Measurements from ENCODE around the gene KAT6B. TPM values are rescaled to one million over a fixed set of nuclear protein-coding genes. Genes with fewer than 3 reads are reported as not detected.

KAT6B gene
- total RNA-seq, 1 experiment from 2014 or later: 14.9 TPM

DNA sequence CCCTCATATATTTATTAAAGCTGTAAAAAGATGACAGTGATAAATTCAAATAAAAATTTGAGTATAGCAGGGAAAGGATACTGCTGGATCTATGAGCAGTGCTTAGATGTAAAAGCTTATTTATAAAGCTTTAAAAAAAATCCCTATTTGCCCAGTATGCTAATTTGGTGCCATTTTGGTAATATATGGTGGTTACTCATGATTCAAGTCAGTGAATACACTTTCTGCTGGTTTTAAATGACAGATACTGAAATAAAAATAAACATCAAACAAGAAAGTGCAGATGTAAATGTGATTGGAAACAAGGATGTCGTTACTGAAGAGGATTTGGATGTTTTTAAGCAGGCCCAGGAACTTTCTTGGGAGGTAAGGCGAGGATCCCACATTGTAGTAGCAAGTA lies 150.7 kb downstream of the KAT6B start:
- Mint-ChIP-seq H3K36me3 (ENCODE audit: insufficient read depth, unreplicated experiment) (peaks cover 9% of the 10 kb centered on the region), H3K27ac (ENCODE audit: unreplicated experiment) (no peak overlapping the region), H3K4me3 (ENCODE audit: unreplicated experiment) (no peak overlapping the region), H3K27me3 (ENCODE audit: insufficient read depth, unreplicated experiment) (no peaks in the 10 kb centered on the region), H3K4me1 (ENCODE audit: low read depth, unreplicated experiment) (peaks cover 5% of the 10 kb centered on the region), H3K9me3 (ENCODE audit: unreplicated experiment) (no peaks in the 10 kb centered on the region)
- H3K27me3 ChIP-seq (replicated peaks; ENCODE audit: control insufficient read depth, insufficient read depth, low read length): no peaks in the 10 kb centered on the region
- no TSS peak for BruUV-seq (replicated peaks)
- ChIA-PET POLR2A (no interaction called here), CTCF (no interaction called here)
- TF ChIP-seq, protein P1, sequence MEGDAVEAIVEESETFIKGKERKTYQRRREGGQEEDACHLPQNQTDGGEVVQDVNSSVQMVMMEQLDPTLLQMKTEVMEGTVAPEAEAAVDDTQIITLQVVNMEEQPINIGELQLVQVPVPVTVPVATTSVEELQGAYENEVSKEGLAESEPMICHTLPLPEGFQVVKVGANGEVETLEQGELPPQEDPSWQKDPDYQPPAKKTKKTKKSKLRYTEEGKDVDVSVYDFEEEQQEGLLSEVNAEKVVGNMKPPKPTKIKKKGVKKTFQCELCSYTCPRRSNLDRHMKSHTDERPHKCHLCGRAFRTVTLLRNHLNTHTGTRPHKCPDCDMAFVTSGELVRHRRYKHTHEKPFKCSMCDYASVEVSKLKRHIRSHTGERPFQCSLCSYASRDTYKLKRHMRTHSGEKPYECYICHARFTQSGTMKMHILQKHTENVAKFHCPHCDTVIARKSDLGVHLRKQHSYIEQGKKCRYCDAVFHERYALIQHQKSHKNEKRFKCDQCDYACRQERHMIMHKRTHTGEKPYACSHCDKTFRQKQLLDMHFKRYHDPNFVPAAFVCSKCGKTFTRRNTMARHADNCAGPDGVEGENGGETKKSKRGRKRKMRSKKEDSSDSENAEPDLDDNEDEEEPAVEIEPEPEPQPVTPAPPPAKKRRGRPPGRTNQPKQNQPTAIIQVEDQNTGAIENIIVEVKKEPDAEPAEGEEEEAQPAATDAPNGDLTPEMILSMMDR (IDR thresholded peaks at IDR 0.05; ENCODE audit: insufficient read depth in 1 of 2, low read depth in 1 of 2, low read length in 1 of 2, severe bottlenecking in 1 of 2, unreplicated experiment in 1 of 2): no peak
- H3K36me3 ChIP-seq (ENCODE audit: control insufficient read depth, insufficient read depth, low read length): no peaks in the 10 kb centered on the region
- H3K4me3 ChIP-seq (ENCODE audit: low read depth, low read length): no peak overlapping the region
- DNase-seq: no peak
- intact Hi-C loops (cut with micrococcal nuclease; ENCODE audit: unreplicated experiment): loop anchor here (5.0 kb wide), 1 partner anchor 45 kb away; no protein-coding TSS in a partner anchor
- H3K9me3 ChIP-seq: no peaks in the 10 kb centered on the region
- H3K4me1 ChIP-seq: no peaks in the 10 kb centered on the region

DNA sequence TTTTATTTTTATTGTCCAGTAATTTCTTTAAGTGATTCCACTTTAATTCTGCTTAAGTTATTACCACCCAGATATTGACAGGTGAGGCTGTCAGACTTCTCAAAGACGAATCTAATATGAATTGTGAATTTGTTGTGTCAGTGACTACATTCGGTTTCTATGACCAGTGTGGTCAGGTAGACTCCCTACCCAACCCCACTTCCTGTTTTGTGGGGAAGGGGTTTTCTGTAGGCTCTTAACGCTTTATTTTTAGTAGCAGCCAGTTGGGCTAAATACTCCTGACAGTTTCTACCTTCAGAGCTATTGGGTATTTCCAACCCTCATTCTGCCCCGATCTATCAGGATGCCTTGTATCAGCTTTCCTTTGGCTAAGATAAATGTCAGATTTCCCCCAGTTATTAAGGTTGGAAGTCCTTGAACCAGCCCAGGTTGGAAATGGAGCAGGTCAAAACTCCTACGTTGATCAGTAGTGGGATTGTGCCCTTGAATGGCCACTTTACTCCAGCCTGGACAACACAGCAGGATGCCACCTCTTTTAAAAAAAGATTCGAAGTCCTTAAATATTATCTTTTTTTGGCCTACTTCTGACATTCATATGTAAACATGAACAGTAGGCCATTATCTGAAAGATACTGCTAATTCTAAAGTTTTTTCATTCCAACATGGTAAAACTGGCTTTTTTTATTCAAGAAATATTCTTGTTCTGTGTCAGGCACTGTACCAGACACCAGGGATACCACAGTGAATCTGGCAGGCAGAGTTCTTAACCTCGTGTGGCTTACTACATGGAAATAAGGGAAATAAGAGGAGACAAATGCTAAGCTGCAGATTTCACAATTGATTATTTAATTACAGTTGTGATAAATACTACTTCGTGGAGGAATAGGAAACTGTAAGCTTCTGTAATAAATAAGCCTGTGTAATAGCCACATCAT lies 151.8 kb downstream of the KAT6B start:
- Mint-ChIP-seq H3K4me3 (ENCODE audit: unreplicated experiment) (no peak overlapping the region), H3K27ac (ENCODE audit: unreplicated experiment) (no peak overlapping the region), H3K9me3 (ENCODE audit: unreplicated experiment) (no peaks in the 10 kb centered on the region), H3K27me3 (ENCODE audit: insufficient read depth, unreplicated experiment) (no peaks in the 10 kb centered on the region), H3K36me3 (ENCODE audit: insufficient read depth, unreplicated experiment) (peaks cover 9% of the 10 kb centered on the region), H3K4me1 (ENCODE audit: low read depth, unreplicated experiment) (peaks cover 5% of the 10 kb centered on the region)
- no peaks in the 10 kb centered on the region for H3K27me3 ChIP-seq (replicated peaks; ENCODE audit: control insufficient read depth, insufficient read depth, low read length)
- no peak for DNase-seq
- H3K36me3 ChIP-seq (ENCODE audit: control insufficient read depth, insufficient read depth, low read length): no peaks in the 10 kb centered on the region
- no peaks in the 10 kb centered on the region for H3K4me1 ChIP-seq
- ChIA-PET POLR2A (no interaction called here), CTCF (no interaction called here)
- H3K9me3 ChIP-seq: no peaks in the 10 kb centered on the region
- no TSS peak for BruUV-seq (replicated peaks)
- intact Hi-C loops (cut with micrococcal nuclease; ENCODE audit: unreplicated experiment): loop anchor here (5.0 kb wide), 1 partner anchor 44 kb away; no protein-coding TSS in a partner anchor
- TF ChIP-seq, protein P1 (IDR thresholded peaks at IDR 0.05; ENCODE audit: insufficient read depth in 1 of 2, low read depth in 1 of 2, low read length in 1 of 2, severe bottlenecking in 1 of 2, unreplicated experiment in 1 of 2): no peak
- H3K4me3 ChIP-seq (ENCODE audit: low read depth, low read length): no peak overlapping the region

DNA sequence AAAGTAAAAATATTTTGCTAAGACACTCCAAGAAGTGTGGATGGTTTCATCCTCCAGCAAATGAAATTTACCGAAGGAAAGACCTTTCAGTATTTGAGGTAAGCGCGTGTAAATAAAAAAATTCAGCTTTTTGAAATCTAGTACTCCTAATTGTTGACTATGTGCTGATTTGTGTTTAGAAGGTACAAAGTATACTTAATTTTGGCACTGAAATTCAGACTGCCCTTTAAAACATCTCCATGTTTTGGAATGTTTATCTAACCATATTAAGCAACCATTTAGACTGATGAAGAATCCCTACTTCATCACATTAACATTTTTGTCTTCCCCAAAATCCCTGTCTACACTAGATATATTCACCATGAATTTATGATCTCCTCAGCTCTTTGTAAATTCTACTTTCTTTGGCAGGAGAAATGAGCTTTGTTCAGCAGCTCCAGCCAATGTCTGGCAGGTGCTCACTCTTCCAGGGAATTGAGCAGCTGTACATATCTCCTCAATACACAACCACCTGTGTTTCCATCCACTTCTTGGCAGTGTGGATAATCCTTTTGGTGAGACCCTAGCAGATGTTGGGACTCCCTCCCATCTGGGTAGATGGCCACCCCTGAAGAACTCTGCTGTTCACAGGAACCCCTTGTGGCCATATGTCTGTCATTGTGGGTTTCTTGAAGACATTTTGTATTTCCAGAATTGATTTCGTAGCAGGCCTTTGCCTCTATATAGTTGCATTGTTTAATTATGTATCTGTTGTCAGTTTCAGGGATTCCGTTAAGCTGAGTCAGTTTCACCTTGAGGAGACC lies 155.6 kb downstream of the KAT6B start:
- POLR2A ChIA-PET: no interaction called here
- Mint-ChIP-seq H3K36me3 (ENCODE audit: insufficient read depth, unreplicated experiment) (no peaks in the 10 kb centered on the region), H3K27ac (ENCODE audit: unreplicated experiment) (no peak overlapping the region), H3K4me1 (ENCODE audit: low read depth, unreplicated experiment) (no peaks in the 10 kb centered on the region), H3K4me3 (ENCODE audit: unreplicated experiment) (no peak overlapping the region), H3K9me3 (ENCODE audit: unreplicated experiment) (no peaks in the 10 kb centered on the region), H3K27me3 (ENCODE audit: insufficient read depth, unreplicated experiment) (no peaks in the 10 kb centered on the region)
- TF ChIP-seq, protein P1 (IDR thresholded peaks at IDR 0.05; ENCODE audit: insufficient read depth in 1 of 2, low read depth in 1 of 2, low read length in 1 of 2, severe bottlenecking in 1 of 2, unreplicated experiment in 1 of 2): no peak
- intact Hi-C loops (cut with micrococcal nuclease; ENCODE audit: unreplicated experiment): no loop called here
- H3K4me3 ChIP-seq (ENCODE audit: low read depth, low read length): no peak overlapping the region
- H3K9me3 ChIP-seq: no peaks in the 10 kb centered on the region
- no peaks in the 10 kb centered on the region for H3K36me3 ChIP-seq (ENCODE audit: control insufficient read depth, insufficient read depth, low read length)
- CTCF ChIA-PET: no interaction called here
- no TSS peak for BruUV-seq (replicated peaks)
- no peaks in the 10 kb centered on the region for H3K27me3 ChIP-seq (replicated peaks; ENCODE audit: control insufficient read depth, insufficient read depth, low read length)
- no peak for DNase-seq
- H3K4me1 ChIP-seq: no peaks in the 10 kb centered on the region
